ENCODE data around the gene KTN1.

The KTN1 gene

GRCh38 chr14:55713486-55713885 lies 133.5 kb downstream of the KTN1 start:
- DNase-seq (ENCODE audit: low read depth, low spot score) = no peak

DNA sequence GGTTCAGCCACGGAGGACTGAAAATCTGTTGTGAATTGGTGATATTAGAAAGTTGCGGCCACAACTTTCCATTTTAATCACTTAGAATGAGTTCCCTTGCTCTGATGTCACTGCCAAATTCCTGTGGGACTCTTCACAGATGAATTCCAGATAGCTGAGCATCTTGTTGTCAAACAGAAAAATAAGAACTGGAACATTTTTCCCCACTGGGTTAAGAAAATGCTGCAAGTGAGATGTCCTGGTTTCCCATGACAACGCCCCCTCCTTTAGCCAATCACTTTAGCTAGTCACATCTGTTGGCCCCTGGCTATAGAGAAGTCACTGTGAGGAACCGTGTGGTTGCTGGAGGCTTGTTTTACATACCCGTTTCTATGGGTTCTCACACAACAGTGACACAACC lies 135.9 kb downstream of the KTN1 start:
- no peak for DNase-seq (ENCODE audit: low read depth, low spot score)

GRCh38 chr14:55717621-55718020 lies 137.6 kb downstream of the KTN1 start:
- no peak for DNase-seq (ENCODE audit: low read depth, low spot score)

DNA sequence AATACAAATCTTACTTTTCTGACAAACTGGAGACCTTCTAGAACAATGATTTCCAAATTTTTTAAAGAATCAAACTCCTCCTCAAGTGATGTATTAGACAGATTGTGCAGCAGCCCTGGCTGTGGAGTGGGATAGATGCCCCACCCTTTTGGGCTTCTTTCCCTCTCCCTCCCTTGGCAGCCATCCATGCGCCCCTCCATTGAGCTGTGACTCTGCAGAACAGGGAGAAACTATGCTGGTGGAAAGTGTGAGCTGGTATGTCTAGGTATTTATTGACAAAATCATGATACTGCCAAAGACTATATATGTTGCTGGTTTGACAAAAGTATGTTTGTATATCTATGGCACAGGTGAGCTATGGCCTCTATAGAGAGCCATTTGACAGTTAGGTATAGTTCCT lies 138.5 kb downstream of the KTN1 start:
- DNase-seq (ENCODE audit: low read depth, low spot score) = no peak

DNA sequence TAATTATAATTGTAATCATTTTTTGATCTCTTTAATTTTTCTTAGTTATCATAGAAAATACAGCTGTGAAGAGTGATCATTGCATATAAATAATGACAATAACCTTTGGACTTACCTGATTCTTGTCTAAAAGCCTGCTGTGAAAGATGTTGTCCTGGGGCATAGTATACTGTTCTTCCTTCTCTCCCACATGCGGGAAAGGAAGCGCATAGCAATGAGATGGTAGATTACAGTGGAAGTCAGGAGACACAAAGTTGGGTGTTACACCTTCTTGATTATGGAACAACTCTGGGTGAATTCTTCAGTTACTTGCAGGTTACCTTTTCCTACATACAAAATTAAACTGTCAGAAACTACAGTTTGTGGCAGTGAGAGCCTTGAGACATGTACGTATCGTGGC lies 140.8 kb downstream of the KTN1 start:
- no peak for DNase-seq (ENCODE audit: low read depth, low spot score)

DNA sequence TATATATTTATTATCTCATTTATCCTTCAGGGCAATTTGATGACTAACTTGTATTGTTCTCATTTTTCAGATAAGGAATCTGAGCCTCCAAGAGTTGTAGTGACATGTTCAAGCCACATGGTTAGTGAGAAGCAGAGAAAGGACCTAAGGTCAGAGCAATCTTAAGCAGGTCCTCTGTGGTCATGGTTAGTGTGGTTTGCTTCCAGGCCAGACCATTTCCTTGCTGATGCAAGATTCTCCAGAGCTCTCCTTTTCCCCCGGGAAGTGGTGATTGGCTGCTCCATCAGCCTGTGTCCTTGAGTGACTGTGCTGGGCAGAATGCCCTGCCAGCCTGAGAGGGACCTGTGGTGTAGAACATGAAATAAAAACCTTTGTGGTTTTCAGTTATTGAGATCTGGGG lies 141.3 kb downstream of the KTN1 start:
- DNase-seq (ENCODE audit: low read depth, low spot score) = no peak

DNA sequence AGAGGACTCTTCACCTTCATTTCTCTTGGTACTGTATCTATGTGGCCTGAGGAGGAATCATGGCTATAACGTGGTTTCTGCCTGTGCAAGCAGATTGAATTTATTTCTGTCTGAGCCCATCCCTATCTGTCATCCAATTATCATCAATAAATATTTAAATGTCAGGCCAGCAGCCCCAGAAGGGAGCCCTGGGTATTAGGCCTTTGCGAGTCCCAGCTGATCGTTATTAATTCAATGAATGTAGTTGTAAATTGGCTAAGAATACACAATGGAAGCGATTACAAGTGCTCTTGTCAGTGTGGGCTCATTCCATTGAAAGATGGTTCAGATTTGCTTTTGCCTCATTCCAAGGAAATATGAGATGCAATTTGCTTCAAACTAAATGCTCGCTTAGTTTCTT lies 142.0 kb downstream of the KTN1 start:
- no peak for DNase-seq (ENCODE audit: low read depth, low spot score)

GRCh38 chr14:55724736-55725135 lies 144.7 kb downstream of the KTN1 start:
- DNase-seq (ENCODE audit: low read depth, low spot score) = no peak

- no peak for DNase-seq (ENCODE audit: low read depth, low spot score)
Measured at GRCh38 chr14:55730592-55731310, 150.7 kb downstream of the KTN1 start.

DNA sequence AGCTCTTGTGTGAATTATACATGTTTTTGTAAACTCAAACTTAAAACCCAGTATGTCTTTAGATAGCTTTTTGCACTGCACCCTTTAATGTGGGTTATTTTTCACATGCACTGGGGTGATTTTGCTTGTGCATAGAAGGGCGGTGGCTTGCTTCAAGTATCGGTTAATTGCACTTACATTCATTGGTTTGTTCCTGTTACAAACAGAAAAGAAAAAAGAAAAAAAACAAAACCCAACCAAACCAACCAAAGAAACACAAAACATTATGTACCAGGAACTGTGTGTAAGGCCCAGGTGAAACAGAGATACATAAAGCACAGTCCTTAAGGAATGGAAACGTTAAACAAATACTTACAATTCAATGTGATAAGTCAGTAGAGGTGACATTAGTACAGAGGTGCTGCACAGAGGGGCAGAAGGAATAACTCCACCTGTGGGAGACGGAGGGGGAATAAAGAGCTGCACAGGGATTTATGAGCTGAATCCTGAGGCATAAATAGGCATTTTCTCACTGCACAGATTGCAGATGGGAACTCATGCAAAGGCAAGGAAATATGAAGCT lies 151.4 kb downstream of the KTN1 start:
- DNase-seq (ENCODE audit: low read depth, low spot score) = no peak

GRCh38 chr14:55731881-55732498 lies 152.0 kb downstream of the KTN1 start:
- DNase-seq (ENCODE audit: low read depth, low spot score) = no peak

- no peak for DNase-seq (ENCODE audit: low read depth, low spot score)
Measured at GRCh38 chr14:55733599-55733998, 153.6 kb downstream of the KTN1 start.

Measured in ELF-1 (cell line).